ENCODE results near the gene TBX19.

The TBX19 gene

GRCh38 chr1:168281603-168282325, 1.1 kb downstream of the TBX19 start:
- DNase-seq = no peak

GRCh38 chr1:168285521-168285790, 4.8 kb downstream of the TBX19 start:
- no peak for DNase-seq

GRCh38 chr1:168285971-168286927, 5.6 kb downstream of the TBX19 start:
- no peak for DNase-seq

GRCh38 chr1:168287237-168287664, 6.6 kb downstream of the TBX19 start:
- no peak for DNase-seq

- no peak for DNase-seq
Measured at GRCh38 chr1:168288311-168289052, 7.8 kb downstream of the TBX19 start.

- no peak for DNase-seq
Measured at GRCh38 chr1:168291222-168291837, 10.7 kb downstream of the TBX19 start.

GRCh38 chr1:168293356-168293755, 12.7 kb downstream of the TBX19 start:
- DNase-seq = no peak

GRCh38 chr1:168295411-168296114, 14.9 kb downstream of the TBX19 start:
- no peak for DNase-seq

- DNase-seq = no peak
Measured at GRCh38 chr1:168297019-168297730, 16.5 kb downstream of the TBX19 start.

GRCh38 chr1:168298446-168298845, 17.8 kb downstream of the TBX19 start:
- DNase-seq = no peak

- no peak for DNase-seq
Measured at GRCh38 chr1:168300626-168301025, 19.9 kb downstream of the TBX19 start.

- peak; percentile 87 for DNase-seq
Measured at GRCh38 chr1:168301664-168302320, 21.1 kb downstream of the TBX19 start.

- no peak for DNase-seq
Measured at GRCh38 chr1:168303716-168304540, 23.3 kb downstream of the TBX19 start.

GRCh38 chr1:168304865-168305264, 24.2 kb downstream of the TBX19 start:
- no peak for DNase-seq

GRCh38 chr1:168312718-168313604, 32.3 kb downstream of the TBX19 start:
- DNase-seq = no peak

GRCh38 chr1:168316142-168316541, 35.5 kb downstream of the TBX19 start:
- DNase-seq = no peak

GRCh38 chr1:168317309-168317708, 36.6 kb downstream of the TBX19 start:
- no peak for DNase-seq

GRCh38 chr1:168319691-168320090, 39.0 kb downstream of the TBX19 start:
- peak; percentile 69 for DNase-seq

- no peak for DNase-seq
Measured at GRCh38 chr1:168320149-168320548, 39.5 kb downstream of the TBX19 start.

Data from islet precursor cell (in vitro differentiated cells).